Tibial nerve (tissue), 4 donors: ENCODE results near the gene RAB20. TPM values are rescaled to one million over a fixed set of nuclear protein-coding genes. Genes with fewer than 3 reads are reported as not detected.
A peak's percentile ranks its signal among the peaks of the same experiment; 100 is the strongest.

Experiments used
- DNase-seq, 2 donors: peaks; one replicate each; pipeline ENCODE4 v3.0.0-alpha.2; 2019; ENCODE audit warnings: low spot score in 2 of 2
- H3K27ac ChIP-seq, 4 donors: fragments of 200-600 bp; sonication (generic) in 3 of 4; one replicate each; pipeline ENCODE4 v1.5.1; 2017 to 2019; ENCODE audit warnings: mild to moderate bottlenecking in 1 of 4
- H3K27me3 ChIP-seq, 2 donors: fragments of 200-600 bp; sonication (generic) in 1 of 2; one replicate each; pipeline versions ENCODE4 v1.5.1 to v1.6.0; 2017 to 2019
- H3K36me3 ChIP-seq, 3 donors: fragments of 200-600 bp; sonication (generic); one replicate each; pipeline ENCODE4 v1.5.1; 2018 to 2019
- H3K4me1 ChIP-seq, 4 donors: fragments of 200-600 bp; sonication (generic) in 3 of 4; one replicate each; pipeline ENCODE4 v1.5.1; 2017 to 2019
- H3K4me3 ChIP-seq, 4 donors: fragments of 200-600 bp; sonication (generic) in 3 of 4; one replicate each; pipeline ENCODE4 v1.5.1; 2017 to 2019; ENCODE audit warnings: mild to moderate bottlenecking in 1 of 4, moderate library complexity in 1 of 4
- H3K9me3 ChIP-seq, 4 donors: fragments of 200-600 bp; sonication (generic) in 3 of 4; one replicate each; pipeline ENCODE4 v1.5.1; 2017 to 2019
- EP300 ChIP-seq, 2 donors: sonication (generic); formaldehyde crosslinking; IDR thresholded peaks; one replicate each; pipeline ENCODE4 v1.6.1; 2017; ENCODE audit warnings: antibody characterized with exemption in 2 of 2, mild to moderate bottlenecking in 1 of 2
- POLR2A ChIP-seq, 2 donors: fragments of 450-650 bp; IDR thresholded peaks; one replicate each; pipeline ENCODE4 v1.6.1; 2017; ENCODE audit warnings: antibody characterized with exemption in 2 of 2, mild to moderate bottlenecking in 2 of 2, moderate library complexity in 2 of 2
- WGBS, 2 donors: methylation state at CpG; one replicate each; pipeline ENCODE4 v1.1.5; 2018; 5-methylcytosine and 5-hydroxymethylcytosine counted together
- total RNA-seq, 4 donors: library from RNA; depleted of rRNA; stranded (reverse); fragments of >200 nt; gene quantifications; one replicate each; pipeline ENCODE4 v1.1.0, GENCODE V29; 2016
- TF ChIP-seq, protein P1 (sequence below), 5 experiments: fragments of 200-600 bp in 3 of 5; fragments of 450-650 bp in 2 of 5; sonication (generic) in 3 of 5; IDR thresholded peaks; one replicate each; pipeline ENCODE4 v1.5.1; 2016 to 2019; ENCODE audit warnings: antibody characterized with exemption in 5 of 5, mild to moderate bottlenecking in 3 of 5, moderate library complexity in 2 of 5

RAB20 gene
- total RNA-seq, 4 donors from 2014 or later, result 28.5 to 52.5 (median 30.2) TPM

DNA sequence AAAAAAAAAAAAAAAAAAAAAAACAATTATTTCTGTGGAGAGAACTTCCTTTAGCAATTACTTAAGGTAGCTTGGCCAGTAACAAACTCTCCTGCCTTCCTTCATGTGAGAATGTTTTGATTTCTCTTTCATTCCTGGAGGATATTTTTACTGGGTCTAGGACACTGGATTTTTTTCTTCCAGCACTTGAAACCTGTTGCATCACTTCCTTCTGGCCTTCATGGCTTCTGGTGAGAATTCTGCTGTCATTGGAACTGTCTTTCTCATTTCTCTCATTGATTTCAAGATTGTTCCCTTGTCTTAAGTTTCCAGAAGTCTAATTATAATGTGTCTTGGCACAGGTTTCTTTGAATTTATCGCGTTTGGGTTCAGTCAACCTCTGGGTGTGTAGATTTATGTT lies 19.3 kb upstream of the RAB20 start:
- H3K27ac ChIP-seq, result no peak overlapping the region
- peaks cover 0 to 12% (median 2%) of the 10 kb centered on the region in 4 donors for H3K4me1 ChIP-seq

DNA sequence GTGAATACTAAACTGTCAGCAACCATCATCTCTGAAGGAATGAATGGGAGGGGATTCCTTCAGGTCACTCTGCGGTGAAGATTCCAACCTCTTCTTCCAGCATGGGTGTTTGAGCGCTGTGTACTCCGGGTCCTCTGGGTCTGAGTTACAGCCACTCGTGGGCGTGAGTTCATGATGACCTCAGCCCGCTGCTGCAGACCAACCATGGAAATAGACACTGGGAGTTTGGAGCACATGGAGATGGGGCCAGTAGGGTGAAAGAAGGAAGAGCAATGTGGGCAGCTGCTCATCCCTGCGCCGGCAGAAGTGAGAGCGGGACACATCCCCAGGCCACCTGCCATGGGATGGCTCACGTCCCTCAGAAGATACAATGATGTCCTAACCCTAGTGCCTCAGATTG lies 16.8 kb upstream of the RAB20 start:
- H3K36me3 ChIP-seq, result no peaks in the 10 kb centered on the region
- no peak for DNase-seq
- WGBS, 2 donors, result 37 to 48% methylated on average over 10 of the region's 10 CpGs
- H3K9me3 ChIP-seq, result no peaks in the 10 kb centered on the region
- peaks cover 0 to 22% (median 7%) of the 10 kb centered on the region in 4 donors for H3K4me1 ChIP-seq
- TF ChIP-seq, protein P1, sequence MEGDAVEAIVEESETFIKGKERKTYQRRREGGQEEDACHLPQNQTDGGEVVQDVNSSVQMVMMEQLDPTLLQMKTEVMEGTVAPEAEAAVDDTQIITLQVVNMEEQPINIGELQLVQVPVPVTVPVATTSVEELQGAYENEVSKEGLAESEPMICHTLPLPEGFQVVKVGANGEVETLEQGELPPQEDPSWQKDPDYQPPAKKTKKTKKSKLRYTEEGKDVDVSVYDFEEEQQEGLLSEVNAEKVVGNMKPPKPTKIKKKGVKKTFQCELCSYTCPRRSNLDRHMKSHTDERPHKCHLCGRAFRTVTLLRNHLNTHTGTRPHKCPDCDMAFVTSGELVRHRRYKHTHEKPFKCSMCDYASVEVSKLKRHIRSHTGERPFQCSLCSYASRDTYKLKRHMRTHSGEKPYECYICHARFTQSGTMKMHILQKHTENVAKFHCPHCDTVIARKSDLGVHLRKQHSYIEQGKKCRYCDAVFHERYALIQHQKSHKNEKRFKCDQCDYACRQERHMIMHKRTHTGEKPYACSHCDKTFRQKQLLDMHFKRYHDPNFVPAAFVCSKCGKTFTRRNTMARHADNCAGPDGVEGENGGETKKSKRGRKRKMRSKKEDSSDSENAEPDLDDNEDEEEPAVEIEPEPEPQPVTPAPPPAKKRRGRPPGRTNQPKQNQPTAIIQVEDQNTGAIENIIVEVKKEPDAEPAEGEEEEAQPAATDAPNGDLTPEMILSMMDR (IDR thresholded peaks at IDR 0.05), result no peak
- TF ChIP-seq EP300 (IDR thresholded peaks at IDR 0.05), result no peak
- no peak for TF ChIP-seq POLR2A (IDR thresholded peaks at IDR 0.05)
- no peak overlapping the region for H3K4me3 ChIP-seq
- H3K27ac ChIP-seq, result no peak overlapping the region
- H3K27me3 ChIP-seq, result peaks cover 0 to 6% of the 10 kb centered on the region in 2 donors

More for the DNA sequence above, 19.3 kb upstream of the RAB20 start:
- H3K27me3 ChIP-seq, result no peaks in the 10 kb centered on the region
- no peaks in the 10 kb centered on the region for H3K36me3 ChIP-seq
- H3K4me3 ChIP-seq, result no peak overlapping the region
- DNase-seq, result no peak
- WGBS, 2 donors, result 69 to 70% methylated on average over 2 of the region's 2 CpGs
- H3K9me3 ChIP-seq, result no peaks in the 10 kb centered on the region
- TF ChIP-seq, protein P1 (IDR thresholded peaks at IDR 0.05), result no peak
- TF ChIP-seq EP300 (IDR thresholded peaks at IDR 0.05) (no peak), POLR2A (IDR thresholded peaks at IDR 0.05) (no peak)

DNA sequence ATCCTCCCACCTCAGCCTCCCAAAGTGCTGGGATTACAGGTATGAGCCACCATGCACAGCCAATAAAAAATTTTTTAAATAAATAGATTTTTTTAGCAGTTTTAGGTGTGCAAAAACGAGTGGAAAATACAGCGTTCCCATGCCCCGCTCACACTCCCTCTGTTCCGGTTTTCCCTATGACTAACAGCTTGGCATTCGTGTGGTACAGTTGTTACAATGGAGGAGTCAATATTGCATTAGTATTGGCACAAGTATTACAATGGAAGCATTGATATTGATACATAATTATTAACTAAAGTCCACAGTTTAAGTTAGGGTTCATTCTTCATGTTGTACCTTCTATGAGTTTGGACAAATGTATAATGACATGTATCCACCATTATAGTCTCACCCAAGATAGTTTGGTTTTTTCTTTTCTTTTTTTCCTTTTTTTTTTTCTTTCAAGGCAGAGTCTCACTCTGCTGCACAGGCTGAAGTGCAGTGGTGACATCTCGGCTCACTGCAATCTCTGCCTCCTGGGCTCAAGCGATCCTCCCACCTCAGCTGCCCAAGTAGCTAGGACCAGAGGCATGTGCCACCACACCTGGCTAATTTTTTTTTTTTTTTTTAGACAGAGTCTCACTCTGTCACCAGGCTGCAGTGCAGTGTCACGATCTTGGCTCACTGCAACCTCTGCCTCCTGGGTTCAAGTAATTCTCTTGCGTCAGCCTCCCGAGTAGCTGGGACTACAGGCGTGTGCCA lies 15.4 kb upstream of the RAB20 start:
- TF ChIP-seq, protein P1 (IDR thresholded peaks at IDR 0.05), result no peak
- TF ChIP-seq POLR2A (IDR thresholded peaks at IDR 0.05), result no peak
- no peak for TF ChIP-seq EP300 (IDR thresholded peaks at IDR 0.05)
- 66 to 72% methylated on average over 11 of the region's 11 CpGs for WGBS, 2 donors

DNA sequence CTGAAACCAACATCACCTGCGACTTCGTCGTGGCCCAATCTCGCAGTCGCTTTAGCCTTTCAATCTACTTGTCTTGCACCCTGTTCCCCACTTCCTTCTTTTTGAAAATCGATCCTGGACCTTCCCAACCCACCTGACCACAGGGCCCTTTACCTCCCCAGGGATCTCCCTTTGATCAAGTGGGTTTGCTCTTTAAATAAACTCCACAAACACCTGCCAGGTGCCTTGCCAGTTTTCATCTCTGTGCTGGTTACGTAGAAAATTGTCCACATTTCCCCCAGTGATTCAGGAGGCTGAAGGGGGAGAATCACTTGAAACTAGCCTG lies 14.5 kb upstream of the RAB20 start:
- DNase-seq, result no peak
- 89 to 90% methylated on average over 7 of the region's 7 CpGs for WGBS, 2 donors
- Histone ChIP-seq H3K27ac (no peak overlapping the region), H3K9me3 (no peaks in the 10 kb centered on the region), H3K4me1 (peaks cover 0 to 22% (median 7%) of the 10 kb centered on the region in 4 donors), H3K36me3 (no peaks in the 10 kb centered on the region), H3K4me3 (no peak overlapping the region), H3K27me3 (peaks cover 0 to 12% of the 10 kb centered on the region in 2 donors)
- TF ChIP-seq, protein P1 (IDR thresholded peaks at IDR 0.05), result no peak
- TF ChIP-seq POLR2A (IDR thresholded peaks at IDR 0.05) (no peak), EP300 (IDR thresholded peaks at IDR 0.05) (no peak)

More for the DNA sequence above, 15.4 kb upstream of the RAB20 start:
- Histone ChIP-seq H3K27me3 (peaks cover 0 to 12% of the 10 kb centered on the region in 2 donors), H3K9me3 (no peaks in the 10 kb centered on the region), H3K36me3 (no peaks in the 10 kb centered on the region), H3K4me1 (peaks cover 0 to 22% (median 7%) of the 10 kb centered on the region in 4 donors), H3K4me3 (no peak overlapping the region), H3K27ac (no peak overlapping the region)
- no peak for DNase-seq

DNA sequence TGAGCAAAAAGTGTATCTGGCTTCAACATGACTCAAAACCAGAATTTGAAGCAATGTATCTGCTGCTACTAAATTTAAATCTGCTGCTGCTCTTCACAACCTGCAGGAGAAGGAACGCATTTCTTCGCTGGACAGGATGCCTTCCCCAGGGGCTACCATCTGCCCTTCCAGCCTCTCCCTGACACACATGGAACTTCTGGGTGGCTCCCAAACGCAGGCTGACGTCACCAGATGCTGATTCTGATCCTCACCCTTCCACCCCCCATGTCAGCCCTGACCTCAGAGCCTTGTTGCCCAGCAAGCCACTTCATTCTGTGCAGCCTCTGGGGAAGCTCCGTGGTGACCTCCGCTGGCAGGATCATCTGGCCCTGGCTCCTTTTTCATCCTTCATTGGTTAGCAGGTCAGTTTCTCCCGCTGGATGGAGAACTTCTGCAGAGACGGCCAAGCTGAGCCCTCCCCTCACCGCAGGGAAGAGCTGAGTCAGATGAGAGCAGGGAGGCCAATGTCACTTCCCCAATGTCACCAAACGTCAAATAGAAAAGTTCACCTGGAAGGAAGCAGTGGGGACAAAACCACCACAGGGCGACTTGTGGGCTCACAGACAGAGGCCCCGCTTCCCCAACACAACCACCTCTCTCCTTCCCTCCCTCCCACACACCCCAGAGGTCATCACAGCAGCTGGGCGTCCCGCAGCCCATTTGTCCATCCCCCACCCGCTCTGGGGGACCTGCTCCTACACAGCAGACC lies 14.0 kb upstream of the RAB20 start:
- no peaks in the 10 kb centered on the region for H3K36me3 ChIP-seq
- H3K27ac ChIP-seq, result no peak overlapping the region
- WGBS, 2 donors, result 50 to 51% methylated on average over 15 of the region's 15 CpGs
- H3K27me3 ChIP-seq, result peaks cover 0 to 12% of the 10 kb centered on the region in 2 donors
- peaks cover 0 to 22% (median 7%) of the 10 kb centered on the region in 4 donors for H3K4me1 ChIP-seq
- peak in 1 of 2 donors; percentile 33 for DNase-seq
- no peak overlapping the region for H3K4me3 ChIP-seq
- TF ChIP-seq EP300 (IDR thresholded peaks at IDR 0.05) (no peak), POLR2A (IDR thresholded peaks at IDR 0.05) (no peak)
- TF ChIP-seq, protein P1 (IDR thresholded peaks at IDR 0.05), result no peak
- no peaks in the 10 kb centered on the region for H3K9me3 ChIP-seq
